GM12864 (cell line): ENCODE results near the gene CRYZ.
"Not testable (repeated sequence)": the region's sequence is repeated elsewhere in the genome, so short reads cannot be mapped to it uniquely, and the experiment has no call there.

Experiments
- DNase-seq: peaks from one replicate; pipeline ENCODE4 v3.0.0-alpha.2; 2011; ENCODE audit warnings: low read depth
- H3K4me3 ChIP-seq: 2 replicates; pipeline ENCODE4 v1.5.1; 2011; ENCODE audit warnings: mild to moderate bottlenecking, low read depth, low read length, control low read depth
- TF ChIP-seq, protein P1 (sequence below): IDR thresholded peaks from 2 replicates; pipeline ENCODE4 v1.5.1; 2011; ENCODE audit warnings: low read depth, mild to moderate bottlenecking, moderate library complexity, low read length, control low read depth, inconsistent platforms; ENCODE audit errors: missing control alignments

The CRYZ gene

DNA sequence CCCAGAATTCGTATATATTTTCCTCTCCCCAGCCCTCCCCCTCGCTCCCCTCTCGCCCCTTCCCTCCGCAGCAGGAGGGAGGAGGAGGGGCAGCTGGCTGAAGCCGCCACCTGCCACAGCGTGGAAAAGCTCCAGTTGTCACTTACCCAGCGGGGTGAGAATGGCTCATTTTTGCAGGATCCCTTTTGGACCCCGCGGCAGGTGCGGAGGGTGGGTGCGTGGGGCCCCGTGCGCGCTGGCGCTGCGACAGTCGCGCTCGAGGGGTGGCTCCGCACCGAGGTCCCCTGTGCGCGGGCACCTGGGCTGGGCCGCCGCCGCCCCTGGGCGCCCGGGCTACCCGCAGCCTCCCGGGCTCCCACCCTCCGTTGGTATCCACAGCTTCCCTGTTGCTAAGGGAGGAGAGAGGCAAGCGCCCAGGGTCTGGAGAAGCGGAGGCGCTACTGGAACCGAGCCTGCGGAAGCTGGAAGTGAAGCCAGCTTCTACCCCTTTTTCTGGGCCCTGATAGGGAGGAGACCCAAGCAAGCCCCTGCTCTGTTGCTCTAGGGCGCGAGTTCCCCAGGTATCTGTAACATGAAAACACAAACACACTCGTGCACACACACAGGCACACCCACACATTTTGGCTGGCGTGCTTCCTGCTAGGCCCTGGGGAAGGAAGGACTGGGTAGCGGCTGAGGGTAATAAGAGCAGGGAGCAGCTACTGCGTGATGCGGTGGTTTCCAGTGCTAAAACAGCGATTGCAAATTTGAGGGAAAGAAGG lies 59.3 kb downstream of the CRYZ start, which contains the start of gene ERICH3:
ERICH3 (minus strand) TSS at position 442 of the 761 bp plus-strand sequence; CDS start at position 169, 273 bp downstream.
- TF ChIP-seq, protein P1, sequence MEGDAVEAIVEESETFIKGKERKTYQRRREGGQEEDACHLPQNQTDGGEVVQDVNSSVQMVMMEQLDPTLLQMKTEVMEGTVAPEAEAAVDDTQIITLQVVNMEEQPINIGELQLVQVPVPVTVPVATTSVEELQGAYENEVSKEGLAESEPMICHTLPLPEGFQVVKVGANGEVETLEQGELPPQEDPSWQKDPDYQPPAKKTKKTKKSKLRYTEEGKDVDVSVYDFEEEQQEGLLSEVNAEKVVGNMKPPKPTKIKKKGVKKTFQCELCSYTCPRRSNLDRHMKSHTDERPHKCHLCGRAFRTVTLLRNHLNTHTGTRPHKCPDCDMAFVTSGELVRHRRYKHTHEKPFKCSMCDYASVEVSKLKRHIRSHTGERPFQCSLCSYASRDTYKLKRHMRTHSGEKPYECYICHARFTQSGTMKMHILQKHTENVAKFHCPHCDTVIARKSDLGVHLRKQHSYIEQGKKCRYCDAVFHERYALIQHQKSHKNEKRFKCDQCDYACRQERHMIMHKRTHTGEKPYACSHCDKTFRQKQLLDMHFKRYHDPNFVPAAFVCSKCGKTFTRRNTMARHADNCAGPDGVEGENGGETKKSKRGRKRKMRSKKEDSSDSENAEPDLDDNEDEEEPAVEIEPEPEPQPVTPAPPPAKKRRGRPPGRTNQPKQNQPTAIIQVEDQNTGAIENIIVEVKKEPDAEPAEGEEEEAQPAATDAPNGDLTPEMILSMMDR, result no peak
- no peak for DNase-seq
- no peak within 1 kb of the TSS for H3K4me3 ChIP-seq

DNA sequence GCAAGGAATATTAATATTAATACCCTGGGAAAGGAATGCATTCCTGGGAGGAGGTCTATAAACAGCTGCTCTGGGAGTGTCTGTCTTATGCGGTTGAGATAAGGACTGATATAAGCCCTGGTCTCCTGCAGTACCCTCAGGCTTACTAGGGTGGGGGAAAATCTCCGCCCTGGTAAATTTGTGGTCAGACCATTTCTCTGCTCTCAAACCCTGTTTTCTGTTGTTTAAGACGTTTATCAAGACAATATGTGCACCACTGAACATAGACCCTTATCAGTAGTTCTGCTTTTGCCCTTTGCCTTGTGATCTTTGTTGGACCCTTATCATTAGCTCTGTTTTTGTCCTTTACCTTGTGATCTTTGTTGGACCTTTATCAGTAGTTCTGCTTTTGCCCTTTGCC lies 62.0 kb downstream of the CRYZ start:
- H3K4me3 ChIP-seq, result not testable (repeated sequence)

More for the DNA sequence above, 62.0 kb downstream of the CRYZ start:
- not testable (repeated sequence) for DNase-seq
